Measurements from ENCODE around the gene ATXN7. TPM values are rescaled to one million over a fixed set of nuclear protein-coding genes. Genes with fewer than 3 reads are reported as not detected.

Gene ATXN7
- total RNA-seq, 1 experiment from 2014 or later, result 11.3 TPM

DNA sequence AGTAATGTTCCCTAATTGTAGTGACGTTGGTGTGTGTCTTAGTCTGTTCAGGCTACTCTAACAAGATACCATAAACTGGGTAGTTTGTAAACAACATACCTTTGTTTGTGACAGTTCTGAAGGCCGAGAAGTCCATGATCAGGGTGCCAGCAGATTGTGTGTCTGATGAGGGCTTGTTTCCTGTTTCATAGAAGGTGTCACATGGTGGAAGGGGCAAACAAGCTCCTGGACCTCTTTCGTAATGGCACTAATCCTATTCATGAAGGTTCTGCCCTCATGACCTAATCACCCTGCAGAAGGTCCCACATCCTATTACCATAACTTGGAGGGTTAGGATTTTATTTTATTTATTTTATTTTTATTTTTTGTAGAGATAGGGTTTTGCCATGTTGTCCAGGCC, 11.1 kb downstream of the ATXN7 start:
- ChIA-PET POLR2A (ENCODE audit: low non-redundant PET) (no interaction called here), CTCF (interaction anchor here (0.6 kb wide), 1 partner anchor 405 kb away, joined by 6 read pairs; no protein-coding TSS in a partner anchor)
- intact Hi-C loops (cut with micrococcal nuclease; ENCODE audit: unreplicated experiment), result no loop called here
- H3K4me3 ChIP-seq (ENCODE audit: low read depth, low read length, poor library complexity, severe bottlenecking), result no peak overlapping the region
- H3K36me3 ChIP-seq (ENCODE audit: insufficient read depth, low read length, poor library complexity, severe bottlenecking), result no peaks in the 10 kb centered on the region
- H3K27ac ChIP-seq (ENCODE audit: low read depth, low read length, poor library complexity, severe bottlenecking), result no peak overlapping the region
- peaks cover 4% of the 10 kb centered on the region for H3K4me1 ChIP-seq (ENCODE audit: insufficient read depth, low read length, poor library complexity, severe bottlenecking)
- H3K9me3 ChIP-seq (ENCODE audit: low read depth, low read length, poor library complexity, severe bottlenecking), result no peaks in the 10 kb centered on the region
- H3K27me3 ChIP-seq (replicated peaks; ENCODE audit: insufficient read depth, low read depth, low read length, poor library complexity), result no peaks in the 10 kb centered on the region
- BruUV-seq (replicated peaks), result no TSS peak
- no peak for TF ChIP-seq EZH2 (IDR thresholded peaks at IDR 0.05; ENCODE audit: borderline replicate concordance, low read depth, low read length, poor library complexity, severe bottlenecking)
- TF ChIP-seq, protein P1, sequence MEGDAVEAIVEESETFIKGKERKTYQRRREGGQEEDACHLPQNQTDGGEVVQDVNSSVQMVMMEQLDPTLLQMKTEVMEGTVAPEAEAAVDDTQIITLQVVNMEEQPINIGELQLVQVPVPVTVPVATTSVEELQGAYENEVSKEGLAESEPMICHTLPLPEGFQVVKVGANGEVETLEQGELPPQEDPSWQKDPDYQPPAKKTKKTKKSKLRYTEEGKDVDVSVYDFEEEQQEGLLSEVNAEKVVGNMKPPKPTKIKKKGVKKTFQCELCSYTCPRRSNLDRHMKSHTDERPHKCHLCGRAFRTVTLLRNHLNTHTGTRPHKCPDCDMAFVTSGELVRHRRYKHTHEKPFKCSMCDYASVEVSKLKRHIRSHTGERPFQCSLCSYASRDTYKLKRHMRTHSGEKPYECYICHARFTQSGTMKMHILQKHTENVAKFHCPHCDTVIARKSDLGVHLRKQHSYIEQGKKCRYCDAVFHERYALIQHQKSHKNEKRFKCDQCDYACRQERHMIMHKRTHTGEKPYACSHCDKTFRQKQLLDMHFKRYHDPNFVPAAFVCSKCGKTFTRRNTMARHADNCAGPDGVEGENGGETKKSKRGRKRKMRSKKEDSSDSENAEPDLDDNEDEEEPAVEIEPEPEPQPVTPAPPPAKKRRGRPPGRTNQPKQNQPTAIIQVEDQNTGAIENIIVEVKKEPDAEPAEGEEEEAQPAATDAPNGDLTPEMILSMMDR (conservative IDR thresholded peaks at IDR 0.05; ENCODE audit: low read depth, low read length), result no peak
- DNase-seq (ENCODE audit: low spot score), result no peak

DNA sequence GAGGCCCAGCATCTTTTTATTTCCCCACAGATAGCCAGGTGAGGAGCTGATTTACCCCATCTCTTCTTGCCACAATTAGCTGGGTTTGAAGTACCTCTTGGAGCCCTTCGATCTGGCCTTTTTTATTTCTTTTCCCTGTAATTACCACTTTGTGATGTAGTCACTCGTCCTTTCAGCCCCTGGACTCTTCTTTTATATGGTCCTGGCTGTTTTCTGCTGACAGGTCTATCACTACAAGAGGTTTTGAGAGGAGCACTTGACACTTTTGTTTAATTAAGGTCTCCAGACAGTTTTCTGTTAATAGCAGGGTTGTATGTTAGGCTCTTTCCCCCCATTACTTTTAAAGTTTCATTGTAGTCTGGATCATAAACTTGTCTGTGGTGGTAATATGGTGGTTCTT, 11.8 kb downstream of the ATXN7 start:
- ChIA-PET CTCF (no interaction called here), POLR2A (ENCODE audit: low non-redundant PET) (no interaction called here)
- Histone ChIP-seq H3K27ac (ENCODE audit: low read depth, low read length, poor library complexity, severe bottlenecking) (no peak overlapping the region), H3K4me3 (ENCODE audit: low read depth, low read length, poor library complexity, severe bottlenecking) (no peak overlapping the region), H3K27me3 (replicated peaks; ENCODE audit: insufficient read depth, low read depth, low read length, poor library complexity) (no peaks in the 10 kb centered on the region), H3K36me3 (ENCODE audit: insufficient read depth, low read length, poor library complexity, severe bottlenecking) (no peaks in the 10 kb centered on the region), H3K9me3 (ENCODE audit: low read depth, low read length, poor library complexity, severe bottlenecking) (no peaks in the 10 kb centered on the region), H3K4me1 (ENCODE audit: insufficient read depth, low read length, poor library complexity, severe bottlenecking) (peaks cover 4% of the 10 kb centered on the region)
- TF ChIP-seq EZH2 (IDR thresholded peaks at IDR 0.05; ENCODE audit: borderline replicate concordance, low read depth, low read length, poor library complexity, severe bottlenecking), result no peak
- TF ChIP-seq, protein P1 (conservative IDR thresholded peaks at IDR 0.05; ENCODE audit: low read depth, low read length), result no peak
- intact Hi-C loops (cut with micrococcal nuclease; ENCODE audit: unreplicated experiment), result no loop called here
- no TSS peak for BruUV-seq (replicated peaks)
- no peak for DNase-seq (ENCODE audit: low spot score)

- no peak for DNase-seq (ENCODE audit: low spot score)
- no peak overlapping the region for H3K4me3 ChIP-seq (ENCODE audit: low read depth, low read length, poor library complexity, severe bottlenecking)
- no peaks in the 10 kb centered on the region for H3K9me3 ChIP-seq (ENCODE audit: low read depth, low read length, poor library complexity, severe bottlenecking)
- H3K27ac ChIP-seq (ENCODE audit: low read depth, low read length, poor library complexity, severe bottlenecking), result no peak overlapping the region
- H3K36me3 ChIP-seq (ENCODE audit: insufficient read depth, low read length, poor library complexity, severe bottlenecking), result no peaks in the 10 kb centered on the region
- intact Hi-C loops (cut with micrococcal nuclease; ENCODE audit: unreplicated experiment), result no loop called here
- no peak for TF ChIP-seq EZH2 (IDR thresholded peaks at IDR 0.05; ENCODE audit: borderline replicate concordance, low read depth, low read length, poor library complexity, severe bottlenecking)
- TF ChIP-seq, protein P1 (conservative IDR thresholded peaks at IDR 0.05; ENCODE audit: low read depth, low read length), result no peak
- no peaks in the 10 kb centered on the region for H3K27me3 ChIP-seq (replicated peaks; ENCODE audit: insufficient read depth, low read depth, low read length, poor library complexity)
- CTCF ChIA-PET, result no interaction called here
- no TSS peak for BruUV-seq (replicated peaks)
- peaks cover 4% of the 10 kb centered on the region for H3K4me1 ChIP-seq (ENCODE audit: insufficient read depth, low read length, poor library complexity, severe bottlenecking)
- POLR2A ChIA-PET (ENCODE audit: low non-redundant PET), result no interaction called here
Observed at GRCh38 chr3:63876260-63876659, 12.6 kb downstream of the ATXN7 start.
